ENCODE data around the gene ABHD6. TPM values are rescaled to one million over a fixed set of nuclear protein-coding genes. Genes with fewer than 3 reads are reported as not detected.

Gene ABHD6
- total RNA-seq, 1 donor from 2014 or later = 3.9 TPM

DNA sequence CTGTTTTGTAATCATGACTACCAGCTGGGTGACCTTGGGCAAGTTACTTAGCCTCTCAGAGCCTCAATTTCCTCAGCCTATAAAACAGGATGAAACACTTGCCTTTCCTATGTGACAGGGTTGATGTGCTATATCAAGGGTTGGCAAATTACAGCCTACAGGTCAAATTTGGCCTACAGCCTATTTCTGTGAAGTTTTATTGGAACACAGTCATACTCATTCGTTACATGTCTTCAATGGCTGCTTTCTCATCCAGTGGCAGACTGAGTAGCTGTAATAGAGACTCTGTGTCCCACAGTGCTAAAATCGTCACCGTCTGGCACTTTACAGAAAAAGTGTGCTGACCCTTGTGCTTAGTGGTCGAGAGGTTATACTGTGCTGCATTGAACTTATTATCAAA is 16.6 kb downstream of the ABHD6 start:
- H3K27ac Mint-ChIP-seq (ENCODE audit: unreplicated experiment) = no peak overlapping the region
- FAIRE-seq (no peak), DNase-seq (ENCODE audit: low read depth) (no peak)
- H3K9me3 ChIP-seq (ENCODE audit: insufficient read depth, low read depth, low read length) = no peaks in the 10 kb centered on the region
- peaks cover 5% of the 10 kb centered on the region for H3K27me3 Mint-ChIP-seq (ENCODE audit: low read depth, unreplicated experiment)
- H3K9ac ChIP-seq (ENCODE audit: low read length) = no peak overlapping the region
- no peaks in the 10 kb centered on the region for H3K27me3 ChIP-seq (ENCODE audit: insufficient read depth, low read length)
- no peak overlapping the region for H3K4me2 ChIP-seq (ENCODE audit: low read length)
- TF ChIP-seq, protein P1, sequence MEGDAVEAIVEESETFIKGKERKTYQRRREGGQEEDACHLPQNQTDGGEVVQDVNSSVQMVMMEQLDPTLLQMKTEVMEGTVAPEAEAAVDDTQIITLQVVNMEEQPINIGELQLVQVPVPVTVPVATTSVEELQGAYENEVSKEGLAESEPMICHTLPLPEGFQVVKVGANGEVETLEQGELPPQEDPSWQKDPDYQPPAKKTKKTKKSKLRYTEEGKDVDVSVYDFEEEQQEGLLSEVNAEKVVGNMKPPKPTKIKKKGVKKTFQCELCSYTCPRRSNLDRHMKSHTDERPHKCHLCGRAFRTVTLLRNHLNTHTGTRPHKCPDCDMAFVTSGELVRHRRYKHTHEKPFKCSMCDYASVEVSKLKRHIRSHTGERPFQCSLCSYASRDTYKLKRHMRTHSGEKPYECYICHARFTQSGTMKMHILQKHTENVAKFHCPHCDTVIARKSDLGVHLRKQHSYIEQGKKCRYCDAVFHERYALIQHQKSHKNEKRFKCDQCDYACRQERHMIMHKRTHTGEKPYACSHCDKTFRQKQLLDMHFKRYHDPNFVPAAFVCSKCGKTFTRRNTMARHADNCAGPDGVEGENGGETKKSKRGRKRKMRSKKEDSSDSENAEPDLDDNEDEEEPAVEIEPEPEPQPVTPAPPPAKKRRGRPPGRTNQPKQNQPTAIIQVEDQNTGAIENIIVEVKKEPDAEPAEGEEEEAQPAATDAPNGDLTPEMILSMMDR (IDR thresholded peaks at IDR 0.05; ENCODE audit: insufficient read depth, low read depth, low read length) = no peak
- TF ChIP-seq EZH2 (IDR thresholded peaks at IDR 0.05; ENCODE audit: insufficient read depth, low read length) = no peak
- H3K4me1 Mint-ChIP-seq (ENCODE audit: low read depth, unreplicated experiment) = peaks cover 5% of the 10 kb centered on the region
- H3K36me3 Mint-ChIP-seq (ENCODE audit: low read depth, unreplicated experiment) = no peaks in the 10 kb centered on the region
- H3K9me3 Mint-ChIP-seq (ENCODE audit: unreplicated experiment) = no peaks in the 10 kb centered on the region
- no peak overlapping the region for H3K4me3 Mint-ChIP-seq (ENCODE audit: unreplicated experiment)
- H2AFZ ChIP-seq (ENCODE audit: low read depth, low read length) = no peak overlapping the region
- no peaks in the 10 kb centered on the region for H3K4me1 ChIP-seq (ENCODE audit: insufficient read depth, low read length)
- no peaks in the 10 kb centered on the region for H3K79me2 ChIP-seq (ENCODE audit: insufficient read depth, low read length)
- H3K27ac ChIP-seq (ENCODE audit: low read depth, low read length) = no peak overlapping the region
- H3K4me3 ChIP-seq (ENCODE audit: insufficient read depth, low read depth, low read length) = no peak overlapping the region
- peaks cover 10% of the 10 kb centered on the region for H4K20me1 ChIP-seq (ENCODE audit: insufficient read depth, low read length)
- H3K36me3 ChIP-seq (ENCODE audit: insufficient read depth, low read length) = no peaks in the 10 kb centered on the region

- Histone ChIP-seq H3K36me3 (ENCODE audit: insufficient read depth, low read length) (no peaks in the 10 kb centered on the region), H2AFZ (ENCODE audit: low read depth, low read length) (no peak overlapping the region), H3K4me1 (ENCODE audit: insufficient read depth, low read length) (peaks cover 13% of the 10 kb centered on the region), H3K4me2 (ENCODE audit: low read length) (no peak overlapping the region), H3K79me2 (ENCODE audit: insufficient read depth, low read length) (no peaks in the 10 kb centered on the region), H3K4me3 (ENCODE audit: insufficient read depth, low read depth, low read length) (no peak overlapping the region), H3K27me3 (ENCODE audit: insufficient read depth, low read length) (no peaks in the 10 kb centered on the region), H3K27ac (ENCODE audit: low read depth, low read length) (no peak overlapping the region), H4K20me1 (ENCODE audit: insufficient read depth, low read length) (peaks cover 2% of the 10 kb centered on the region), H3K9me3 (ENCODE audit: insufficient read depth, low read depth, low read length) (no peaks in the 10 kb centered on the region), H3K9ac (ENCODE audit: low read length) (no peak overlapping the region)
- Mint-ChIP-seq H3K4me3 (ENCODE audit: unreplicated experiment) (no peak overlapping the region), H3K4me1 (ENCODE audit: low read depth, unreplicated experiment) (peaks cover 13% of the 10 kb centered on the region), H3K27me3 (ENCODE audit: low read depth, unreplicated experiment) (no peaks in the 10 kb centered on the region), H3K36me3 (ENCODE audit: low read depth, unreplicated experiment) (no peaks in the 10 kb centered on the region), H3K9me3 (ENCODE audit: unreplicated experiment) (no peaks in the 10 kb centered on the region), H3K27ac (ENCODE audit: unreplicated experiment) (no peak overlapping the region)
- FAIRE-seq (no peak), DNase-seq (ENCODE audit: low read depth) (no peak)
- TF ChIP-seq EZH2 (IDR thresholded peaks at IDR 0.05; ENCODE audit: insufficient read depth, low read length) = no peak
- TF ChIP-seq, protein P1 (IDR thresholded peaks at IDR 0.05; ENCODE audit: insufficient read depth, low read depth, low read length) = no peak
Observed at GRCh38 chr3:58256061-58256460, 18.5 kb downstream of the ABHD6 start.

DNA sequence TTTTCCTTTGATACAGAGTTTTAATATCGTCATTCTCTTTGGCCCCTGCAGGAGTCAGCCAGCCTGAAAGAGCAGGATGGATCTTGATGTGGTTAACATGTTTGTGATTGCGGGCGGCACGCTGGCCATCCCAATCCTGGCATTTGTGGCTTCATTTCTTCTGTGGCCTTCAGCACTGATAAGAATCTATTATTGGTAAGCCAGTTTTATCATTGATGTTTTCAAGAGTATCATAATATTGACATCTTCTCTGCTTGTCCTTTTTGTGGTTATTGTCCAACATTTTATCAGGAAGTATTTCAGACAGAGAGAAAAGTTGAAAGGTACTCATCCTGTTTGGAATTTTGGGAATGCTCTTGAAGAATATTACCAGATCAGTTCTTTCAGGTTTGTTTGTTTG is 18.9 kb downstream of the ABHD6 start:
- Histone ChIP-seq H3K9ac (ENCODE audit: low read length) (no peak overlapping the region), H3K4me2 (ENCODE audit: low read length) (no peak overlapping the region), H3K4me3 (ENCODE audit: insufficient read depth, low read depth, low read length) (no peak overlapping the region), H3K27me3 (ENCODE audit: insufficient read depth, low read length) (no peaks in the 10 kb centered on the region), H4K20me1 (ENCODE audit: insufficient read depth, low read length) (peaks cover 2% of the 10 kb centered on the region), H3K9me3 (ENCODE audit: insufficient read depth, low read depth, low read length) (no peaks in the 10 kb centered on the region), H3K79me2 (ENCODE audit: insufficient read depth, low read length) (no peaks in the 10 kb centered on the region), H3K4me1 (ENCODE audit: insufficient read depth, low read length) (peaks cover 13% of the 10 kb centered on the region), H2AFZ (ENCODE audit: low read depth, low read length) (no peak overlapping the region), H3K36me3 (ENCODE audit: insufficient read depth, low read length) (no peaks in the 10 kb centered on the region), H3K27ac (ENCODE audit: low read depth, low read length) (no peak overlapping the region)
- TF ChIP-seq, protein P1 (IDR thresholded peaks at IDR 0.05; ENCODE audit: insufficient read depth, low read depth, low read length) = no peak
- no peak for TF ChIP-seq EZH2 (IDR thresholded peaks at IDR 0.05; ENCODE audit: insufficient read depth, low read length)
- H3K9me3 Mint-ChIP-seq (ENCODE audit: unreplicated experiment) = no peaks in the 10 kb centered on the region
- no peak overlapping the region for H3K4me3 Mint-ChIP-seq (ENCODE audit: unreplicated experiment)
- H3K36me3 Mint-ChIP-seq (ENCODE audit: low read depth, unreplicated experiment) = no peaks in the 10 kb centered on the region
- DNase-seq (ENCODE audit: low read depth) (no peak), FAIRE-seq (no peak)
- no peaks in the 10 kb centered on the region for H3K27me3 Mint-ChIP-seq (ENCODE audit: low read depth, unreplicated experiment)
- H3K4me1 Mint-ChIP-seq (ENCODE audit: low read depth, unreplicated experiment) = peaks cover 13% of the 10 kb centered on the region
- H3K27ac Mint-ChIP-seq (ENCODE audit: unreplicated experiment) = no peak overlapping the region
